EL (cell line): ENCODE results near the gene VAPA.
"Not testable (repeated sequence)": the region's sequence is repeated elsewhere in the genome, so short reads cannot be mapped to it uniquely, and the experiment has no call there.

Experiments used
- DNase-seq: peaks from one replicate; pipeline ENCODE4 v3.0.0-alpha.2; 2016

VAPA gene

GRCh38 chr18:9887992-9888391 lies 25.8 kb upstream of the VAPA start:
- no peak for DNase-seq

GRCh38 chr18:9890196-9890595 lies 23.6 kb upstream of the VAPA start:
- no peak for DNase-seq

- DNase-seq = no peak
Measured at GRCh38 chr18:9890957-9891356, 22.9 kb upstream of the VAPA start.

- not testable (repeated sequence) for DNase-seq
Measured at GRCh38 chr18:9891515-9891914, 22.3 kb upstream of the VAPA start.

GRCh38 chr18:9894454-9895068 lies 19.3 kb upstream of the VAPA start:
- DNase-seq = no peak

- no peak for DNase-seq
Measured at GRCh38 chr18:9897129-9897528, 16.7 kb upstream of the VAPA start.

GRCh38 chr18:9897787-9898291 lies 16.0 kb upstream of the VAPA start:
- DNase-seq = not testable (repeated sequence)

GRCh38 chr18:9898792-9899549 lies 14.8 kb upstream of the VAPA start:
- DNase-seq = peak; percentile 81

- not testable (repeated sequence) for DNase-seq
Measured at GRCh38 chr18:9899550-9899930, 14.3 kb upstream of the VAPA start.

GRCh38 chr18:9900699-9901098 lies 13.1 kb upstream of the VAPA start:
- no peak for DNase-seq

- DNase-seq = no peak
Measured at GRCh38 chr18:9901377-9901776, 12.4 kb upstream of the VAPA start.

GRCh38 chr18:9902264-9902663 lies 11.6 kb upstream of the VAPA start:
- not testable (repeated sequence) for DNase-seq

- DNase-seq = no peak
Measured at GRCh38 chr18:9902832-9903231, 11.0 kb upstream of the VAPA start.

- no peak for DNase-seq
Measured at GRCh38 chr18:9905401-9905922, 8.4 kb upstream of the VAPA start.

- no peak for DNase-seq
Measured at GRCh38 chr18:9906481-9906880, 7.3 kb upstream of the VAPA start.

GRCh38 chr18:9907867-9908266 lies 5.9 kb upstream of the VAPA start:
- DNase-seq = no peak

- no peak for DNase-seq
Measured at GRCh38 chr18:9910071-9910470, 3.7 kb upstream of the VAPA start.

- DNase-seq = no peak
Measured at GRCh38 chr18:9910661-9911060, 3.2 kb upstream of the VAPA start.

GRCh38 chr18:9911226-9911625 lies 2.6 kb upstream of the VAPA start:
- DNase-seq = no peak

GRCh38 chr18:9912285-9912684 lies 1.5 kb upstream of the VAPA start:
- not testable (repeated sequence) for DNase-seq

- DNase-seq = no peak
Measured at GRCh38 chr18:9913151-9913525, 678 bp upstream of the VAPA start.

- peak; percentile 56 for DNase-seq
Measured at GRCh38 chr18:9914334-9914583, 443 bp downstream of the VAPA start.

- DNase-seq = peak; percentile 84
Measured at GRCh38 chr18:9914584-9915290, 921 bp downstream of the VAPA start.
